Thyroid gland (tissue), 4 donors: ENCODE measurements around the gene CREG1.

ENCODE experiments used
- POLR2A ChIP-seq, 2 donors: fragments of 450-650 bp; IDR thresholded peaks; one replicate each; pipeline ENCODE4 v1.6.1; 2017; ENCODE audit warnings: antibody characterized with exemption in 2 of 2, mild to moderate bottlenecking in 2 of 2, moderate library complexity in 1 of 2
- TF ChIP-seq, protein P1 (sequence below), 6 experiments: fragments of 200-600 bp in 3 of 6; fragments of 450-650 bp in 3 of 6; sonication (generic) in 3 of 6; IDR thresholded peaks; one replicate each; pipeline ENCODE4 v1.5.1; 2016 to 2019; ENCODE audit warnings: antibody characterized with exemption in 6 of 6, mild to moderate bottlenecking in 2 of 6, inconsistent platforms in 1 of 6, moderate library complexity in 1 of 6

DNA sequence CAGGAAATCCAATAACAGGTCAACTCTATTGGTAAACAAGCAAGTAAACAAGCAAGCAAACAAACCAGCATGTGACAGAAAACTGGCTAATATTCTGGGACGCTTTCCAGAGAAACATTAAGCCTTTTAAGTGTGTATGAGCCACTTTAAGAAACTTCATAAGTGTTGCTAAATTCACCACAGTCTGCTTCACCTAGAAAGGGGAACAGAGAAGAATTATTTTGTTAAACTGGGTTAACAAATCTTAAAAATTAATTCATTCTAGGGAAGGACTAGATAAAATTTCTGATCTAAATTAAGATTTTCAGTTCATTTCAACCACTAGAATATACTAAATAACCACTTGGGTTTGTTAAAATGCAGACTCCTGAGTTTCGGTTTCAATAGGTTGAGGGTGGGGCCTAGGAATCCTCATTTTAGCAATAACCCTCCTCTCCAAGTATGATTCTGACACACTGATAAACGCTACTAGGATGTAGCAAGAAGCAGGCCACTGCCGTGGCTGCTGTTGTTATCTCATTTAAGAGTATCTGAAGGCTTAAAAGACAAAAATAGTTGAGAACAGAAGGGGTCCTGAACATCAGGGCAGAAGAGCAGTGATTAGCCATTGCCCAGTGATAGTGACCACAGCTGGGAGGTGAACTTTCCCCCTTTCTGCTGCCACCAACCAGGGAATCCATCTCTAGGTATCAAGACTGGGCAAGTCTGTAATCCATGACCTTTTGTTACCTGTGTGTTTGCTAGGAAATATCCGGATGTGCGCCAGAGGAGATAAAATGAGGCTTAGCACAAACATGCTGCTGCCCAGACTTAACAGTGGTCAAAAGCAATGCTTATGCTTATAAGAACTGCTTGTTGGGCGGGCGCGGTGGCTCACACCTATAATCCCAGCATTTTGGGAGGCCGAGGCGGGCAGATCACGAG, 11.2 kb downstream of the CREG1 start:
- no peak for TF ChIP-seq POLR2A (IDR thresholded peaks at IDR 0.05)
- TF ChIP-seq, protein P1, sequence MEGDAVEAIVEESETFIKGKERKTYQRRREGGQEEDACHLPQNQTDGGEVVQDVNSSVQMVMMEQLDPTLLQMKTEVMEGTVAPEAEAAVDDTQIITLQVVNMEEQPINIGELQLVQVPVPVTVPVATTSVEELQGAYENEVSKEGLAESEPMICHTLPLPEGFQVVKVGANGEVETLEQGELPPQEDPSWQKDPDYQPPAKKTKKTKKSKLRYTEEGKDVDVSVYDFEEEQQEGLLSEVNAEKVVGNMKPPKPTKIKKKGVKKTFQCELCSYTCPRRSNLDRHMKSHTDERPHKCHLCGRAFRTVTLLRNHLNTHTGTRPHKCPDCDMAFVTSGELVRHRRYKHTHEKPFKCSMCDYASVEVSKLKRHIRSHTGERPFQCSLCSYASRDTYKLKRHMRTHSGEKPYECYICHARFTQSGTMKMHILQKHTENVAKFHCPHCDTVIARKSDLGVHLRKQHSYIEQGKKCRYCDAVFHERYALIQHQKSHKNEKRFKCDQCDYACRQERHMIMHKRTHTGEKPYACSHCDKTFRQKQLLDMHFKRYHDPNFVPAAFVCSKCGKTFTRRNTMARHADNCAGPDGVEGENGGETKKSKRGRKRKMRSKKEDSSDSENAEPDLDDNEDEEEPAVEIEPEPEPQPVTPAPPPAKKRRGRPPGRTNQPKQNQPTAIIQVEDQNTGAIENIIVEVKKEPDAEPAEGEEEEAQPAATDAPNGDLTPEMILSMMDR (IDR thresholded peaks at IDR 0.05), result no peak
